ENCODE data around the gene ASPHD1. TPM values are rescaled to one million over a fixed set of nuclear protein-coding genes. Genes with fewer than 3 reads are reported as not detected.
A peak's percentile ranks its signal among the peaks of the same experiment; 100 is the strongest.

ASPHD1 gene
- total and polyA plus RNA-seq, 4 donors = 4.2 to 52.7 (median 32.4) TPM

DNA sequence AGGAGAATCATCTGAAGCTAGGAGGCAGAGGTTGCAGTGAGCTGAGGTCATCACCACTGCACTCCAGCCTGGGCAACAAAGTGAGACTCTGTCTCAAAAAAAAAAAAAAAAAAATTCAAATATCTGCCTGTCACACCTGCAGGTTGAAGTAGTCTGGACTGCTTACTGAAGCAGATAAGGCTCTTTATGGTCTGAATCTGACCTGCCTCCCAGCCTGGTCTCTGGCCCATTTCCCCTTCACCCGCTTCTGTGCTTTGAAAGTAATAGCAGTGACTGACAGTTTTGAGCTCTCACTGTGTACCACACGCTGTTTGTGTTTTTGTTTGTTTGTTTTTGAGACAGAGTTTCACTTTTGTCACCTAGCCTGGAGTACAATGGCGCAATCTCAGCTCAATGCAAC, 6.7 kb upstream of the ASPHD1 start:
- no peak for DNase-seq (ENCODE audit: low read depth in 4 of 6, low spot score in 6 of 6)
- H3K36me3 ChIP-seq (ENCODE audit: control insufficient read depth, insufficient read depth, low read length) = peaks cover 29% of the 10 kb centered on the region

DNA sequence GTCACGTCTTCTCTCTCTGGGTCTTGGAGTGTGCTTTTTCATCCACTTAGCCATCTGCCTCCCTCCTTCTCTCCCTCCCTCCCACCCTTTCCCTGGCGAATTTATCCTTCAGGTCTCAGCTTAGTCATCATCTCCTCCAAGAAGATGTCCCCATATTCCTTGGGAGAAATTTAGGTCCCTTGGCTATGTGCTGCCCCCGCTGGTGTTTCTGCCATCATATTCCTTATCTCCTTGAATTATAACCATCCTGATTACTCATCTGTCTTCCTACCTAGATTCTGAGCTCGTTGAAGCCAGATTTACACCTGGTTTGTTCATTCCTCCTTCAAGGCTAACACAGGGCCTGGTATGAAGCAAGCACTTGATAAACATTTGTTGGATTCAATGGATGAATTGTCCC, 5.9 kb upstream of the ASPHD1 start:
- Histone ChIP-seq H3K27me3 (ENCODE audit: control insufficient read depth, insufficient read depth, low read length) (peaks cover 12% of the 10 kb centered on the region), H3K4me3 (ENCODE audit: low read depth, low read length) (no peak overlapping the region), H3K9me3 (ENCODE audit: control insufficient read depth, insufficient read depth, low read length) (no peaks in the 10 kb centered on the region), H3K36me3 (ENCODE audit: control insufficient read depth, insufficient read depth, low read length) (peaks cover 28% of the 10 kb centered on the region), H3K27ac (ENCODE audit: low read depth, low read length) (no peak overlapping the region), H3K4me1 (ENCODE audit: control insufficient read depth, insufficient read depth, low read length) (peaks cover 24% of the 10 kb centered on the region)
- WGBS (ENCODE audit: insufficient coverage) = 82% methylated on average over 3 of the region's 4 CpGs
- no peak for DNase-seq (ENCODE audit: low read depth in 4 of 6, low spot score in 6 of 6)

More for the DNA sequence above, 6.7 kb upstream of the ASPHD1 start:
- H3K27me3 ChIP-seq (ENCODE audit: control insufficient read depth, insufficient read depth, low read length) = peaks cover 6% of the 10 kb centered on the region
- H3K4me1 ChIP-seq (ENCODE audit: control insufficient read depth, insufficient read depth, low read length) = peaks cover 16% of the 10 kb centered on the region
- H3K4me3 ChIP-seq (ENCODE audit: low read depth, low read length) = no peak overlapping the region
- WGBS (ENCODE audit: insufficient coverage) = no CpG with 5 or more reads among the region's 3 CpGs
- H3K27ac ChIP-seq (ENCODE audit: low read depth, low read length) = no peak overlapping the region
- H3K9me3 ChIP-seq (ENCODE audit: control insufficient read depth, insufficient read depth, low read length) = no peaks in the 10 kb centered on the region

DNA sequence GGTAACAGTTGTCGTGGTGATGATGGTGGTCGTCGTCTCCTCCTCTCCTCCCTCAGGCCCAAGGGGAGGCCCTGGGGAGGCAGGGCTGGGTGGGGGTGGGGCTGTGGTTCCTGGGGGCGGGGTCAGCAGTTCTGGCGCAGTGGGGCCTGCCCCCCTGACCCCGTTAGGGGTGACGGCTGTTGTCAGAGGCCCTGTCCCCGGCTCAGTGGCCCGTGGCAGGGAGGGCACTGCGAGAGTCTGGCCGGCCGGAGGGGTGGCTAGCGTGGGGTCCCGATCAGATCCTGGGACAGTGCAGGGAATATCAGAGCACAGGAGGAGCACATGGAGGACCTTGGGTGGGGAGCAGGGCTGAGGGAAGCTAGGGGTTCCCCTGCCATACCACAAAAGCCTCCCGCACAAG, 3.4 kb upstream of the ASPHD1 start:
- peaks cover 46% of the 10 kb centered on the region for H3K4me1 ChIP-seq (ENCODE audit: control insufficient read depth, insufficient read depth, low read length)
- no peak overlapping the region for H3K4me3 ChIP-seq (ENCODE audit: low read depth, low read length)
- H3K27me3 ChIP-seq (ENCODE audit: control insufficient read depth, insufficient read depth, low read length) = peaks cover 12% of the 10 kb centered on the region
- H3K36me3 ChIP-seq (ENCODE audit: control insufficient read depth, insufficient read depth, low read length) = peaks cover 28% of the 10 kb centered on the region
- no peak for DNase-seq (ENCODE audit: low read depth in 4 of 6, low spot score in 6 of 6)
- no peaks in the 10 kb centered on the region for H3K9me3 ChIP-seq (ENCODE audit: control insufficient read depth, insufficient read depth, low read length)
- WGBS (ENCODE audit: insufficient coverage) = 31% methylated on average over 11 of the region's 15 CpGs
- H3K27ac ChIP-seq (ENCODE audit: low read depth, low read length) = no peak overlapping the region

DNA sequence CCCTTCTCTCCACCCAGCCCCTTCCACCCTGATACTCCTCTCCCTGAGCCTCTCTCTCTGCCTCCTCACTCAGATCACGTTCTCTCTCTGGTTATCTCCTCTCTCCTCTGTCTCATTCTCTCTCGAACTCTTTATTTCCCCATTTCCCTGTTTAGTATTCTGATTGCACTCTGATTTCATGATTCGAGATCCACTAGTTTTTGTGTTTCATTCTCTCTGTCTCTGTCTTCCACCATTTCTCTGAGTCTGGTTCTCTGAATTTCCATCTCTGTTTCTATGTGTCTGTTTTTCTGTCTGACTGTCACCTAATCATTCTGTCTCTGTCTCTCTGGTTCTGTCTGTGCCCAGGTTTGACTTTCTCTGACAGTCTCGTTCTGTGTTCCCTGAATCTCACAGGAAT, 3.0 kb upstream of the ASPHD1 start:
- WGBS (ENCODE audit: insufficient coverage) = 38% methylated on average over 4 of the region's 4 CpGs
- Histone ChIP-seq H3K27ac (ENCODE audit: low read depth, low read length) (no peak overlapping the region), H3K27me3 (ENCODE audit: control insufficient read depth, insufficient read depth, low read length) (peaks cover 12% of the 10 kb centered on the region)

DNA sequence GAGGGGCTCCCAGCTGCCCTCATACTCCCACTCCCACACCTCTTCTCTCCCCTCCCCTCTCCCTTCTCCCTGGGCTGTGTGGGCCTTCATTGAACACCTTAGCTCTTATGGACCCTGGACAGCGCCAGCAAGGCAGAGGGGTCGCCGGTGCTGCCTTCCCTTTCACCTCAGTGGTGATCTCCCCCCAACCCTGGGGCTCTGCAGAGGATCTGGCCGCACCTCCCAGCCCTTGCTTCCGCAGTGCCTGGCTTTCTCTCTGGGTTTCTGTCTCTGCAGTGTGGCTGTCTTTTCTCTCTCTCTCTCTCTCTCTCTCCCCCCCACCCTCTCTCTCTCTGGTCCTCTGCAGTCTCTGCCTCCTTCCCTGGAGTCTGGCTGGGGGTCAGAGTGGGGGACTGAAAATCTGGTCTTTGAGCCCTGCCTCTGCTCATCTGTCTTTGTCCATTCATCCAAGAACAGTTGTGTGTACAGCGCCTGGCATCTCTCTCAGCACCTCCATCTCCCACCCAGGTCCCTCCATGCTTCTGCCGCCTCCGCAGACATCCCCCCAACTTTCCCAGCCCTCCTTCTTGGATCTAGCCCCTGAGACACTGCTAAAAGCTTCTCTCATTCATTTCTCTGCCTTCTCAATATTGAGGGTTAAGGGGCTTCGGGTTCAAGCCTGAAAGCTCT, 2.0 kb upstream of the ASPHD1 start:
- 9% methylated on average over 8 of the region's 9 CpGs for WGBS (ENCODE audit: insufficient coverage)

More for the DNA sequence above, 3.0 kb upstream of the ASPHD1 start:
- no peak for DNase-seq (ENCODE audit: low read depth in 4 of 6, low spot score in 6 of 6)
- no peaks in the 10 kb centered on the region for H3K9me3 ChIP-seq (ENCODE audit: control insufficient read depth, insufficient read depth, low read length)
- peaks cover 47% of the 10 kb centered on the region for H3K4me1 ChIP-seq (ENCODE audit: control insufficient read depth, insufficient read depth, low read length)
- no peak overlapping the region for H3K4me3 ChIP-seq (ENCODE audit: low read depth, low read length)
- H3K36me3 ChIP-seq (ENCODE audit: control insufficient read depth, insufficient read depth, low read length) = peaks cover 28% of the 10 kb centered on the region

DNA sequence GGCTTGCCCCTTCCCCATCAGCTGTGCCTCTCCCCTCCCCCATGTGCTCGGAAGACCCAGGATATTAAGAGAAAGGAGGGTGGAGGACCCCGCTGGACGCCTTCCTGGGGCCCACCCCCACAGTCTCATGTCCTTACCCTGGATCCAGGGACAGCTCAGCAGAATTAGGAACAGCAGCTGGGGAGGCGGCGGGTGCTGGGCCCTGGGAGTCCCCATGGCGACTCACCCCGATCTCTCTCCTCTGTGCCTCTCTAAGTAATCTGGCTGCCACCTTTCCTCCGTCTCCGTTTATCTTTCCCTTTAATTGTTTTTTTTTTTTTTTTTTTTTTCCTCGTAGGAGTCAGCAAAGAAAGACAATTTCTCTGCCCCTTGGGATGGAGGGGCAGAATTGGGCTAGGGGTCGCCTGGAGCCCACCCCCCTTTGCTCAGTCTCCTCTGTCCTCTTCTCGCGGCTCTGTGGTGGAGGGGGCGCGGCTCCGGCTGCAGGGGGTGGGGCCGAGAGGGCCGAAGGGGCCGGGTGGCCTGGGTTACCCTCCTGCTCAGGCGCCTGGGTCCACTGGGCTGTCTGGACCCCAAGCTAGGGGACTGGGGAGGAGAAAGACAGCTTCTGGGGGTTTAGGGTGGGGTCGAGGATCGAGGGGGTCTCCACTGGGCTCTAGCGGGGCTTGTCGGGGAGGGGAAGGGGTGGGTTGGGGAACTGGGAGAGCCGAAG, 1.3 kb upstream of the ASPHD1 start:
- peak in 1 of 6 donors; percentile 23 for DNase-seq (ENCODE audit: low read depth in 4 of 6, low spot score in 6 of 6)
- Histone ChIP-seq H3K27me3 (ENCODE audit: control insufficient read depth, insufficient read depth, low read length) (peaks cover 12% of the 10 kb centered on the region), H3K4me1 (ENCODE audit: control insufficient read depth, insufficient read depth, low read length) (peaks cover 44% of the 10 kb centered on the region), H3K4me3 (ENCODE audit: low read depth, low read length) (peak overlapping the region; percentile 35), H3K36me3 (ENCODE audit: control insufficient read depth, insufficient read depth, low read length) (peaks cover 19% of the 10 kb centered on the region), H3K9me3 (ENCODE audit: control insufficient read depth, insufficient read depth, low read length) (no peaks in the 10 kb centered on the region), H3K27ac (ENCODE audit: low read depth, low read length) (no peak overlapping the region)
- WGBS (ENCODE audit: insufficient coverage) = under 1% methylated on average over 17 of the region's 25 CpGs

More for the DNA sequence above, 2.0 kb upstream of the ASPHD1 start:
- Histone ChIP-seq H3K4me1 (ENCODE audit: control insufficient read depth, insufficient read depth, low read length) (peaks cover 44% of the 10 kb centered on the region), H3K36me3 (ENCODE audit: control insufficient read depth, insufficient read depth, low read length) (peaks cover 20% of the 10 kb centered on the region), H3K27me3 (ENCODE audit: control insufficient read depth, insufficient read depth, low read length) (peaks cover 12% of the 10 kb centered on the region), H3K9me3 (ENCODE audit: control insufficient read depth, insufficient read depth, low read length) (no peaks in the 10 kb centered on the region), H3K4me3 (ENCODE audit: low read depth, low read length) (peak overlapping the region; percentile 35), H3K27ac (ENCODE audit: low read depth, low read length) (no peak overlapping the region)
- peak in 2 of 6 donors; percentile 22 to 62 for DNase-seq (ENCODE audit: low read depth in 4 of 6, low spot score in 6 of 6)

DNA sequence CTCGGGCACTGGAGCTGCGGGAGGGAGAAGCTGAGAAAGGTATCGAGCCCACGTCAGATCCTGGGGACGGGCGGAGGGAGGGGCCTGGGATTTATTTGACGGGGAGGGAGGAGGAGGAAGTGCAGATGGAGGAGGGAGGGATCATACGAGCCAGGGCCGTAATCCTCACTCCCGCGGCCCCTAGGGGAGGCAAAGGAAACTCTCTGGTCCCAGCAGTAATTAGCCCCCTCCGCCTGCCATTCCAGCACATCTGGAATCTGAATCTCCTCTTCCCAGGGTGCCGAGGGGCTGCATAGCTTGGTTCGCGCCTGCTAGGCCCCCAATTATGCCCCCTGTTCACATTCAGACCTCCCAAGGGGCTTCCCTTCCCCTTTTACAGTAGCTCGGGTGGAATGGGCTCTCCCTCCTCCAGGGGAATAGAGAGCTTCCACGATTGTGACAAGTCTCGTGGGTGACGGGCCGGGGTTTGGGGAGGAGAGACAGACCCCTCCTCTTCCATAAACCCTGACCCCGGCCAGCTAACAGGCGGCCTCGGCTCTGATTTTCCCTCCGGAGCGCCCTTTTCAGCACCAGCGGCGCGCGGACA, 679 bp upstream of the ASPHD1 start, which contains the start of gene SEZ6L2:
TSS of gene SEZ6L2 (minus strand) at position 35 of the 586 bp plus-strand sequence. CDS start 531 bp downstream, outside the sequence.
- peaks cover 18% of the 10 kb centered on the region for H3K36me3 ChIP-seq (ENCODE audit: control insufficient read depth, insufficient read depth, low read length)
- 0% methylated on average over 21 of the region's 29 CpGs for WGBS (ENCODE audit: insufficient coverage)
- DNase-seq (ENCODE audit: low read depth in 4 of 6, low spot score in 6 of 6) = peak; percentile 53 to 99 (median 82)
- peak within 1 kb of the TSS; percentile 35 for H3K4me3 ChIP-seq (ENCODE audit: low read depth, low read length)
- no peaks in the 10 kb centered on the region for H3K9me3 ChIP-seq (ENCODE audit: control insufficient read depth, insufficient read depth, low read length)
- H3K27ac ChIP-seq (ENCODE audit: low read depth, low read length) = peak within 1 kb of the TSS; percentile 71
- H3K27me3 ChIP-seq (ENCODE audit: control insufficient read depth, insufficient read depth, low read length) = peaks cover 12% of the 10 kb centered on the region
- H3K4me1 ChIP-seq (ENCODE audit: control insufficient read depth, insufficient read depth, low read length) = peaks cover 44% of the 10 kb centered on the region

DNA sequence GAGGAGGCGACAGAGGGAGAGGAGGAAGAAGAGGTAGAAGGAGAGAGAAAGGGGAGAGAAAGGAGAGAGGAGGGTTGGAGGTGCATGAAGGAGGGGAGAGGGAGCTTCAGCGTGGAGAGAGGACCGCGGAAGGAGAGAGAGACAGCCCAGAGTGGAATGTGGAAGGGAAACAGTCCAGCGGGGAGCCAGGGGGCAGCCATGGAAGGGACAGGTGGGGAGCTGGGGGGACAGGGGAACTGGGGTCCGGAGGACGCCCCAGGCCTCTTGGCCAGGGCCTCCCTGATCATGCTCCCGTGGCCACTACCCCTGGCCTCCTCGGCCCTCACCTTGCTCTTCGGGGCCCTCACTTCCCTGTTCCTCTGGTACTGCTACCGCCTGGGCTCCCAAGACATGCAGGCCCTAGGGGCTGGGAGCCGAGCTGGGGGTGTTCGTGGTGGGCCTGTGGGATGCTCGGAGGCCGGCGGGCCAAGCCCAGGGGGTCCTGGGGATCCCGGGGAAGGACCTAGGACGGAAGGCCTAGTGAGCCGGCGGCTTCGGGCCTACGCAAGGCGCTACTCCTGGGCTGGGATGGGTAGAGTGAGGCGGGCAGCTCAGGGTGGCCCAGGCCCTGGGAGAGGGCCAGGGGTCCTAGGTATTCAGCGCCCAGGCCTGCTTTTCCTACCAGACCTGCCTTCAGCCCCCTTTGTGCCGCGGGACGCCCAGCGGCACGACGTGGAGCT, 759 bp downstream of the ASPHD1 start:
- Histone ChIP-seq H3K27ac (ENCODE audit: low read depth, low read length) (no peak overlapping the region), H3K36me3 (ENCODE audit: control insufficient read depth, insufficient read depth, low read length) (peaks cover 17% of the 10 kb centered on the region), H3K27me3 (ENCODE audit: control insufficient read depth, insufficient read depth, low read length) (peaks cover 12% of the 10 kb centered on the region), H3K4me1 (ENCODE audit: control insufficient read depth, insufficient read depth, low read length) (peaks cover 44% of the 10 kb centered on the region), H3K4me3 (ENCODE audit: low read depth, low read length) (peak overlapping the region; percentile 35), H3K9me3 (ENCODE audit: control insufficient read depth, insufficient read depth, low read length) (no peaks in the 10 kb centered on the region)
- WGBS (ENCODE audit: insufficient coverage) = 46% methylated on average over 31 of the region's 31 CpGs
- DNase-seq (ENCODE audit: low read depth in 4 of 6, low spot score in 6 of 6) = no peak

DNA sequence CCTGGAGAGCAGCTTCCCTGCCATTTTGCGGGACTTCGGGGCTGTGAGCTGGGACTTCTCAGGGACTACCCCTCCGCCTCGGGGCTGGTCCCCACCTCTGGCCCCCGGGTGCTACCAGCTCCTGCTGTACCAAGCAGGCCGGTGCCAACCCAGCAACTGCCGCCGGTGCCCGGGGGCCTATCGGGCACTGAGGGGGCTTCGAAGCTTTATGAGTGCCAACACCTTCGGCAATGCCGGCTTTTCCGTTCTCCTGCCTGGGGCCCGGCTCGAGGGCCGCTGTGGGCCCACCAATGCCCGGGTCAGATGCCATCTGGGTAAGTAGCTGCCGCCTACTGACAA, 1.3 kb downstream of the ASPHD1 start:
- no peak for DNase-seq (ENCODE audit: low read depth in 4 of 6, low spot score in 6 of 6)
- peaks cover 22% of the 10 kb centered on the region for H3K36me3 ChIP-seq (ENCODE audit: control insufficient read depth, insufficient read depth, low read length)
- no peak overlapping the region for H3K27ac ChIP-seq (ENCODE audit: low read depth, low read length)
- WGBS (ENCODE audit: insufficient coverage) = 86% methylated on average over 19 of the region's 19 CpGs
- H3K4me1 ChIP-seq (ENCODE audit: control insufficient read depth, insufficient read depth, low read length) = peaks cover 44% of the 10 kb centered on the region
- peaks cover 12% of the 10 kb centered on the region for H3K27me3 ChIP-seq (ENCODE audit: control insufficient read depth, insufficient read depth, low read length)
- peak overlapping the region; percentile 35 for H3K4me3 ChIP-seq (ENCODE audit: low read depth, low read length)
- H3K9me3 ChIP-seq (ENCODE audit: control insufficient read depth, insufficient read depth, low read length) = no peaks in the 10 kb centered on the region
